Lower lobe of right lung (tissue), 2 donors: Measurements from ENCODE around the gene ALDH2. TPM values are rescaled to one million over a fixed set of nuclear protein-coding genes. Genes with fewer than 3 reads are reported as not detected.
"Not testable (repeated sequence)": the region's sequence is repeated elsewhere in the genome, so short reads cannot be mapped to it uniquely, and the experiment has no call there.

ENCODE experiments used
- ATAC-seq, 2 donors: fragments of 200-7000 bp; cut with Tn5 transposase; one replicate each; pipeline ENCODE4 v1.9.1; 2020 to 2022; ENCODE audit warnings: mild to moderate bottlenecking in 2 of 2, moderate library complexity in 2 of 2
- DNase-seq: peaks from one replicate; pipeline ENCODE4 v3.0.0-alpha.2; 2020
- H3K27ac ChIP-seq: fragments of 200-600 bp; one replicate; pipeline ENCODE4 v1.8.0; 2022
- H3K27me3 ChIP-seq: fragments of 200-600 bp; one replicate; pipeline ENCODE4 v1.8.0; 2022; ENCODE audit warnings: low read depth
- H3K36me3 ChIP-seq: fragments of 200-600 bp; one replicate; pipeline ENCODE4 v1.8.0; 2022; ENCODE audit warnings: mild to moderate bottlenecking
- H3K4me1 ChIP-seq: fragments of 200-600 bp; one replicate; pipeline ENCODE4 v1.8.0; 2022
- H3K4me3 ChIP-seq: fragments of 200-600 bp; one replicate; pipeline ENCODE4 v1.8.0; 2022; ENCODE audit warnings: mild to moderate bottlenecking
- H3K9me3 ChIP-seq: fragments of 200-600 bp; one replicate; pipeline ENCODE4 v1.8.0; 2022
- CTCF ChIP-seq: fragments of 200-600 bp; IDR thresholded peaks from one replicate; pipeline ENCODE4 v1.8.0; 2022; ENCODE audit warnings: antibody characterized with exemption, mild to moderate bottlenecking
- intact Hi-C: fragments of 100-400 bp; cut with DNase I; formaldehyde crosslinking; loops from one replicate; pipeline ENCODE4 v1.11.0; 2022
- long read RNA-seq: library from polyadenylated mRNA; unstranded; transcript quantifications from one replicate; pipeline ENCODE4 v2.0.0, GENCODE V29; 2021
- total RNA-seq: library from RNA; stranded (reverse); fragmentation: NEBNext Ultra II Directional; extraction: Animal tissue kit (Norgen Biotek cat#: 25700); gene quantifications from one replicate; pipeline ENCODE4 v1.2.1, GENCODE V29; 2021
- donor health status: DM: no; HTN: yes; CAD: no; lungs with severe emphysema.

The ALDH2 gene
- 499 TPM for total RNA-seq
- long read RNA-seq, full-length matches to known transcripts = 1,280 of 1,688 reads
- long read RNA-seq, partial matches to known transcripts = 293 of 1,688 reads
- long read RNA-seq, other reads (novel, unspliced or antisense) = 115 of 1,688 reads

GRCh38 chr12:111766608-111767361, at the start of gene ALDH2:
Gene ALDH2 (plus strand): TSS chr12:111766933. CDS start chr12:111766983, 50 bp downstream.
- DNase-seq = peak; percentile 88
- H3K9me3 ChIP-seq = no peaks in the 10 kb centered on the region
- H3K27me3 ChIP-seq = no peaks in the 10 kb centered on the region
- H3K4me3 ChIP-seq = peak within 1 kb of the TSS; percentile 91
- TF ChIP-seq CTCF = peak; percentile 16
- H3K4me1 ChIP-seq = peaks cover 54% of the 10 kb centered on the region
- intact Hi-C loops = no loop called here
- peak within 1 kb of the TSS; percentile 96 for H3K27ac ChIP-seq
- H3K36me3 ChIP-seq = peaks cover 7% of the 10 kb centered on the region
- ATAC-seq = peak; percentile 97 to 98

- H3K27ac ChIP-seq, H3K9me3 ChIP-seq, H3K4me3 ChIP-seq, H3K4me1 ChIP-seq, H3K27me3 ChIP-seq, intact Hi-C loops, DNase-seq, ATAC-seq: not testable (repeated sequence)
- peaks cover 77% of the 10 kb centered on the region for H3K36me3 ChIP-seq
Measured at GRCh38 chr12:111719316-111719715, 47.4 kb upstream of the ALDH2 start.

DNA sequence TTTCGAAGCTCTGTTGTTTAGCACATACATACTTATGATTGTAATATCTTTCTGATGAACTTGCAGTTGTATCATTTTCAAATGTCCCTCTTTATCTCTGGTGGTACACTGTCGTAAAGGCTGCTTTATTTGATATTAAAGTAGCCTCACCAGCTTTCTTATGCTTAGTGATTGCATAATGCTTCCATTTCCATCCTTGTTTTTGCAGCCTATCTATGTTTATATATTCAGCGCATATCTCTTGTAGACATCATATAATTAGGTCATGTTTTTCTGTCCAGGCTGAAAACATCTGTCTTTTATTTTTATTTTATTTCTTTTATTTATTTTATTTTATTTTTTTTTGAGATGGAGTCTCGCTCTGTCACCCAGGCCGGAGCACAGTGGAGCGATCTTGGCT, 46.3 kb upstream of the ALDH2 start:
- Histone ChIP-seq H3K27me3 (no peaks in the 10 kb centered on the region), H3K4me3 (no peak overlapping the region), H3K27ac (no peak overlapping the region), H3K36me3 (peaks cover 73% of the 10 kb centered on the region), H3K9me3 (no peaks in the 10 kb centered on the region), H3K4me1 (no peaks in the 10 kb centered on the region)
- no peak for TF ChIP-seq CTCF
- ATAC-seq = no peak
- no peak for DNase-seq
- intact Hi-C loops = no loop called here

GRCh38 chr12:111723646-111724360, 42.9 kb upstream of the ALDH2 start:
- H3K4me1 ChIP-seq, ATAC-seq, H3K9me3 ChIP-seq, DNase-seq, H3K27me3 ChIP-seq, intact Hi-C loops, H3K27ac ChIP-seq, H3K4me3 ChIP-seq: not testable (repeated sequence)
- H3K36me3 ChIP-seq = peaks cover 66% of the 10 kb centered on the region

- DNase-seq (no peak), ATAC-seq (peak; percentile 64 to 83)
- H3K27ac ChIP-seq = no peak overlapping the region
- no peaks in the 10 kb centered on the region for H3K9me3 ChIP-seq
- H3K4me1 ChIP-seq = no peaks in the 10 kb centered on the region
- no peak overlapping the region for H3K4me3 ChIP-seq
- TF ChIP-seq CTCF = no peak
- intact Hi-C loops = no loop called here
- H3K27me3 ChIP-seq = no peaks in the 10 kb centered on the region
- peaks cover 67% of the 10 kb centered on the region for H3K36me3 ChIP-seq
Measured at GRCh38 chr12:111728795-111729194, 37.9 kb upstream of the ALDH2 start.

DNA sequence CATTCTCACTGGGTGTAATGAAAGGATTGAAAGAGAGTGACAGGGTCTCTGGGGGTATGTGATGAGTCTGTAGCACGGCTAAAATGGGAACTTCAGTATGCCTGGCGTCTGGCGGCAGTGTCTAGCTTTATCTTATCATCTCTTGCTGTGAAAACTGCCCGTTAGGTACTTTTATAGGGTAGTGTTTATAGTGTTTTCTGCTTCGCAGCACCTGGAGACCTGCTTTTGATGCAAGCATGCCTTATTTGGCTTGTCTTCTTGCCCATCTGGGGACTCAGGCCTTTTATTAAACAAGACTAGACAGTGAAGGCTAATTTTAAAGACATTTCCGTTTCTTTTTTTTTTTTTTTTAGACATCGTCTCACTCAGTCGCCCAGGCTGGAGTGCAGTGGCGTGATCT, 36.3 kb upstream of the ALDH2 start:
- H3K36me3 ChIP-seq = peaks cover 72% of the 10 kb centered on the region
- intact Hi-C loops = no loop called here

More for the DNA sequence above, 36.3 kb upstream of the ALDH2 start:
- no peak for TF ChIP-seq CTCF
- Histone ChIP-seq H3K4me3 (no peak overlapping the region), H3K9me3 (no peaks in the 10 kb centered on the region), H3K27me3 (no peaks in the 10 kb centered on the region), H3K27ac (no peak overlapping the region), H3K4me1 (no peaks in the 10 kb centered on the region)
- no peak for DNase-seq
- no peak for ATAC-seq
